Osteoblast (primary cell): Measurements from ENCODE around the gene KCNAB1. TPM values are rescaled to one million over a fixed set of nuclear protein-coding genes. Genes with fewer than 3 reads are reported as not detected.

ENCODE experiments used
- DNase-seq: peaks from one replicate; pipeline ENCODE4 v3.0.0; 2011; ENCODE audit warnings: low spot score, mixed read lengths; ENCODE audit not compliant: insufficient read length; ENCODE audit errors: missing footprints
- H2AFZ ChIP-seq: 2 replicates; pipeline ENCODE4 v1.6.0; 2011; ENCODE audit warnings: mild to moderate bottlenecking, low read length
- H3K27ac ChIP-seq: 2 replicates; pipeline ENCODE4 v1.5.1; 2011; ENCODE audit warnings: mild to moderate bottlenecking, low read depth, low read length, moderate library complexity
- H3K27me3 ChIP-seq: 2 replicates; pipeline ENCODE4 v1.6.0; 2012; ENCODE audit warnings: mild to moderate bottlenecking, control low read depth, inconsistent platforms, low read length, moderate library complexity; ENCODE audit not compliant: insufficient read depth
- H3K36me3 ChIP-seq: 2 replicates; pipeline ENCODE4 v1.5.1; 2011; ENCODE audit warnings: mild to moderate bottlenecking, low read length, control low read depth, moderate library complexity; ENCODE audit not compliant: insufficient read depth
- H3K4me1 ChIP-seq: 2 replicates; pipeline ENCODE4 v1.5.1; 2011; ENCODE audit warnings: mild to moderate bottlenecking, low read length, control low read depth, moderate library complexity; ENCODE audit not compliant: insufficient read depth
- H3K4me2 ChIP-seq: 2 replicates; pipeline ENCODE4 v1.6.0; 2011; ENCODE audit warnings: mild to moderate bottlenecking, low read length; ENCODE audit not compliant: insufficient read depth
- H3K4me3 ChIP-seq: fragments of 200-600 bp; sonication (generic); 3 replicates; pipeline ENCODE4 v1.5.1; 2012; ENCODE audit warnings: mild to moderate bottlenecking, low read length, inconsistent platforms; ENCODE audit not compliant: insufficient read depth
- H3K79me2 ChIP-seq: 2 replicates; pipeline ENCODE4 v1.6.0; 2012; ENCODE audit warnings: mild to moderate bottlenecking, low read length, control low read depth, inconsistent platforms; ENCODE audit not compliant: insufficient read depth
- H3K9me3 ChIP-seq: 2 replicates; pipeline ENCODE4 v1.5.1; 2011; ENCODE audit warnings: low read depth, low read length, control low read depth
- H4K20me1 ChIP-seq: 2 replicates; pipeline ENCODE4 v1.6.0; 2012; ENCODE audit warnings: mild to moderate bottlenecking, low read length, control low read depth; ENCODE audit not compliant: insufficient read depth
- total RNA-seq: library from RNA; depleted of rRNA; stranded (reverse); fragments of >200 nt; gene quantifications from 2 replicates; pipeline ENCODE4 v1.2.3, GENCODE V29; 2012
- TF ChIP-seq, protein P1 (sequence below): IDR thresholded peaks from 2 replicates; pipeline ENCODE4 v1.5.1; 2011; ENCODE audit warnings: mild to moderate bottlenecking, low read depth, low read length, moderate library complexity; ENCODE audit errors: extremely low read depth

KCNAB1 gene
- total RNA-seq, 1 donor: 0.36 TPM

DNA sequence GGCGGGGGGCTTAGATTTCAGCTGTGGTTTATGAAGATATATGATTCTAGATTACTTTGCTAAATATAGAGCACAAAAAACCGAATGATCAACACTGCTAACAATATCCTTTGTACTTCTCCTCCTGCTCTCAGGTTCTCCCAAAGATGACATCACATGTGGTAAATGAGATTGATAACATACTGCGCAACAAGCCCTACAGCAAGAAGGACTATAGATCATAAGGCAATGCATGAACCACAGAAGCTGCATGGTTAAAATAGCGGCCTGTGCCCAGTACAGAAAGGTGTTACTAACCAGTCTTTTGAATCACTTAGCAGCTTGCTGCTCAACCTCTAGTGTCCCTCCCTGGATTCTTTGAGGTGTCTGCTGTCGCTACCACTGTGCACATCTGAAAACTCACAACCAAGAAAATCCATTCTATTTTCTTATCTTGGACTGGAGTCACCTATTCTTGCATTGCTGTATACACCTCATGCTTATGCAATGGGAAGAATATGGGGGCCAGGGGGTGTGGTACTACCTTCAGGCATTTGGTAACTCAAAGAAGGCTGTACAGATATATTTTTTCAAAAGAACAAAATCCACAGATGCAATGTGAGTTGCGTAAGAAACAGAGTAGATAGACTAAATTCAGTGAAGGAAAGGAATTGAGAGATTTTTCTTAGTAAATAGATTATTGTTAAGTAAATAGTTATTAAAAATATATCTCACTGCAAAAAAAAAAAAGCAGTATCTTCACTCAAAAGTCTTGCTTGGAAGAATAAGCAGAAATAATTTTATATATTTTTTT is 416.3 kb downstream of the KCNAB1 start:
- Histone ChIP-seq H3K79me2 (no peaks in the 10 kb centered on the region), H3K27me3 (no peaks in the 10 kb centered on the region), H3K4me2 (no peak overlapping the region), H2AFZ (no peak overlapping the region), H3K4me1 (peaks cover 25% of the 10 kb centered on the region), H3K36me3 (peaks cover 35% of the 10 kb centered on the region), H4K20me1 (peaks cover 3% of the 10 kb centered on the region), H3K9me3 (no peaks in the 10 kb centered on the region), H3K4me3 (no peak overlapping the region), H3K27ac (peak overlapping the region; percentile 90)
- TF ChIP-seq, protein P1, sequence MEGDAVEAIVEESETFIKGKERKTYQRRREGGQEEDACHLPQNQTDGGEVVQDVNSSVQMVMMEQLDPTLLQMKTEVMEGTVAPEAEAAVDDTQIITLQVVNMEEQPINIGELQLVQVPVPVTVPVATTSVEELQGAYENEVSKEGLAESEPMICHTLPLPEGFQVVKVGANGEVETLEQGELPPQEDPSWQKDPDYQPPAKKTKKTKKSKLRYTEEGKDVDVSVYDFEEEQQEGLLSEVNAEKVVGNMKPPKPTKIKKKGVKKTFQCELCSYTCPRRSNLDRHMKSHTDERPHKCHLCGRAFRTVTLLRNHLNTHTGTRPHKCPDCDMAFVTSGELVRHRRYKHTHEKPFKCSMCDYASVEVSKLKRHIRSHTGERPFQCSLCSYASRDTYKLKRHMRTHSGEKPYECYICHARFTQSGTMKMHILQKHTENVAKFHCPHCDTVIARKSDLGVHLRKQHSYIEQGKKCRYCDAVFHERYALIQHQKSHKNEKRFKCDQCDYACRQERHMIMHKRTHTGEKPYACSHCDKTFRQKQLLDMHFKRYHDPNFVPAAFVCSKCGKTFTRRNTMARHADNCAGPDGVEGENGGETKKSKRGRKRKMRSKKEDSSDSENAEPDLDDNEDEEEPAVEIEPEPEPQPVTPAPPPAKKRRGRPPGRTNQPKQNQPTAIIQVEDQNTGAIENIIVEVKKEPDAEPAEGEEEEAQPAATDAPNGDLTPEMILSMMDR: no peak
- no peak for DNase-seq

DNA sequence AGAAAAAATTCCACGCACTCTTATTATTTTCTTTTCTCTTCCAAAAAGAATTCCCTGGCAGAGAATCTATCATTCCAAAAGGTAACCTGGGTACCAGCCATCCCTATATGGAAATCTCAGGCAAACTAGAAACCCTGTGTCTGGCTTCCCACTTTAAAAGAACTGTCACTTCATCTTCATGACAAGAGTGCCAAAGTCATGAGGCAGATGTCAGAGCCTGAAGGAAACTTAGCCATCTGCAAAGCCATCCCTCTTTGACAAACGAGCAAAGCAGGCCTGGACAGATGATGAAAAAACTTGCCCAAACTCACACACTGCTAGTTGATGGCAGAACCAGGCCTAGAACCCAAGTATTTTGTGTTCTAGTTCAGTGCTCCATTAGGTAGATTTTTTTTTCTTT is 418.7 kb downstream of the KCNAB1 start:
- peaks cover 21% of the 10 kb centered on the region for H3K4me1 ChIP-seq
- TF ChIP-seq, protein P1: no peak
- no peak overlapping the region for H3K27ac ChIP-seq
- no peaks in the 10 kb centered on the region for H3K27me3 ChIP-seq
- no peak overlapping the region for H3K4me2 ChIP-seq
- H4K20me1 ChIP-seq: peaks cover 3% of the 10 kb centered on the region
- peaks cover under 1% of the 10 kb centered on the region for H3K79me2 ChIP-seq
- H3K4me3 ChIP-seq: no peak overlapping the region
- DNase-seq: no peak
- peaks cover 59% of the 10 kb centered on the region for H3K36me3 ChIP-seq
- no peak overlapping the region for H2AFZ ChIP-seq
- H3K9me3 ChIP-seq: no peaks in the 10 kb centered on the region

DNA sequence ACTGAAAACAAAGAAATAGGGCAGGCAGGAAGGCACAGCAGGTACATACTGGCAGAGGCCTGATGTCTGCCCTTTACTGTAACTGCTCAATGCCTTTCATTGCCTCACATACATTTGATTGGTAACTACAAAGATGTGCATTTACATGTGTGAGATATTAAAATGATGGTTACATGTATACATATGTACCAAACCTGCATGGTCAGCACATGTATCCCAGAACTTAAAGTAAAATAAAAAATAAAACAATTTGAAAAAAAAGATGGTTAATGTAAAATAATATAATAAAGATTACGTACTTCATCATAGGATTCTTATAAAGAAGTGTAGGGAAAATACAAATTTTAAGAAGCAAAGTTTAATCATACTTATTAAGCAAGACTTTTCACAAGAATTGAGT is 419.4 kb downstream of the KCNAB1 start:
- Histone ChIP-seq H3K27me3 (no peaks in the 10 kb centered on the region), H3K36me3 (peaks cover 66% of the 10 kb centered on the region), H2AFZ (no peak overlapping the region), H3K4me3 (no peak overlapping the region), H3K4me1 (peaks cover 24% of the 10 kb centered on the region), H3K79me2 (peaks cover 7% of the 10 kb centered on the region), H3K27ac (no peak overlapping the region), H4K20me1 (peaks cover 6% of the 10 kb centered on the region), H3K9me3 (no peaks in the 10 kb centered on the region), H3K4me2 (no peak overlapping the region)
- DNase-seq: no peak
- TF ChIP-seq, protein P1: no peak

DNA sequence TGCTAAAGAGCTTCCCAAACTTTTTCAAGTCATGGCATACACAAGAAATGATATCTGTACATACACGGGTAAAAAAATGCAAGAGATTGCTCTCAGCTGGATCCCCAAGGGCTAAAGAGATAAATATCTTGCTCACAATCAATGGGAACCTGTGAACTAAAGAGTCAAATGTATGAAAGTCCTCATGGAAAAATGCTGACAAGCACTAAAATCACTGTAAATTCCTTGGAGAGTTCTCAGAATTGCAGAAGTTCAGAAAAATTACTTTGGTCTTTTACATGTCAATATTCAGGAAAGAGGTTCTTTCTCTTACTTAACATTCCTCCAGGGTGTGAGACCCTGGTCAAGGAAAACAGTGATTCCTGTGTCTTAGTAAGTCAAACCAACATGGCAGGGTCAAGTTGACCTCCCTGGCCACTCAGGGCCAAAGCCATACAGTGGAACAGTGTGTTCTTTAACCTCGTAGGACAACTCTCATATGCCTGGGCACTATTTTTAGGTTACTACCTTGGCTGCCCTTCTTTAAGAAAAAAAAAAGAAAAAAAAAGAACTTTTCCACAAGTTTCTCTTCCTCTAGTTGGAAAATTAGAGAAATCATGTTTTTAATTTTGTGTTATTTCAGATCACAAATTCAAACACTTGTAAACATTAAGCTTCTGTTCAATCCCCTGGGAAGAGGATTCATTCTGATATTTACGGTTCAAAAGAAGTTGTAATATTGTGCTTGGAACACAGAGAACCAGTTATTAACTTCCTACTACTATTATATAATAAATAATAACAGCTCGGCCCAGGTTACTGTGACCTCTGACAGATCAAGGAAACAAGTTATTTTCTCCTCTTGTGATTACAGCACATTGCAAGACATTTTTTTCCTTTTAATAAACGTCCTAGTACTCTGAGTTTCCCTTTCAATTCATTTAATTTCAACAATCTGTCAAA is 422.0 kb downstream of the KCNAB1 start:
- Histone ChIP-seq H3K79me2 (peaks cover 33% of the 10 kb centered on the region), H4K20me1 (peaks cover 13% of the 10 kb centered on the region), H3K27me3 (no peaks in the 10 kb centered on the region), H3K36me3 (peaks cover 92% of the 10 kb centered on the region), H3K4me3 (no peak overlapping the region), H3K4me1 (peaks cover 10% of the 10 kb centered on the region), H3K27ac (peak overlapping the region; percentile 34), H2AFZ (no peak overlapping the region), H3K4me2 (no peak overlapping the region), H3K9me3 (no peaks in the 10 kb centered on the region)
- no peak for DNase-seq
- TF ChIP-seq, protein P1: no peak
